HG02943 (cell line): ENCODE data around the gene ALDH4A1.
"Not testable (repeated sequence)": the region's sequence is repeated elsewhere in the genome, so short reads cannot be mapped to it uniquely, and the experiment has no call there.

ENCODE experiments used
- ATAC-seq: cut with Tn5 transposase; IDR thresholded peaks from one replicate; pipeline ENCODE4 v1.9.1; 2021; ENCODE audit warnings: mild to moderate bottlenecking, low read depth, moderate library complexity; ENCODE audit not compliant: unreplicated experiment

The ALDH4A1 gene

DNA sequence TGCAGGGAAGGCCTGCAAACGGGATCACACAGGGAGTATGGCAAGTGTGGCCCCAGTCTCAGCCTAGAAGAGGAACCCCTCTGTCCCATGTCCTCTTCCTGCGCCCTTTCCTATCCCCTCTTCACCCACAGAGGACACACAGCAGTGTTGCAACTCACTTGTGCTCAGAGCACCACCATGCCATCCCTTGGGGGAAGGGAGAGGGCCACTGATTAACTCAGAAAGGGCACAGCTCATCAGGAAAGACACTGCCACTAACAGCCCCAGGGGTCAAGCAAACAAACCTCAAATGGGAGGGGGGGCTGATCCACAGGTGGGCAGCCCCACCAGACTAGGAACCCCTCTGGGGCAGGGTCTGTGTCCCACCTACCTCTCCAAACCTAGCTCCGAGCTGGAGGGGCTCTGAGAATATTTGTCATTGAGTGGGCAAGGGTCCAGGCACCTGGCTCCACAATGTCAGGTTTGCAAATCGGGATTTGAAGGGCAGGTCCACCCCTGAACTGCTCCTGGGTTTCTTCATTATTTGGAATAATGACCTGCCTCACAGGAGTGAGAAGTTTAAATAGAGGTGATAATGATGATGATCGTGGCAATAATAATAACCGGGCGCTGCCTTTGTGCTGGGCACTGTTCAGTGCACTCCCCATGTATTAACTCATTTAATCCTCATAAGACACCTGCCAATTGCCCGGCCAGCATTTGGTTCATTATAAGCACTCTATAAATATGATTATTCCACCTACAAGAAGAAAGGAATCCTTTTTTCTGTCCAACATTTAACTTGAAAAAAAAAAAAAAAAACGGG is 1.0 kb downstream of the ALDH4A1 start:
- no peak for ATAC-seq

GRCh38 chr1:18900303-18900841 is 2.0 kb downstream of the ALDH4A1 start:
- ATAC-seq = no peak

- no peak for ATAC-seq
Observed at GRCh38 chr1:18899363-18900049, 2.8 kb downstream of the ALDH4A1 start.

DNA sequence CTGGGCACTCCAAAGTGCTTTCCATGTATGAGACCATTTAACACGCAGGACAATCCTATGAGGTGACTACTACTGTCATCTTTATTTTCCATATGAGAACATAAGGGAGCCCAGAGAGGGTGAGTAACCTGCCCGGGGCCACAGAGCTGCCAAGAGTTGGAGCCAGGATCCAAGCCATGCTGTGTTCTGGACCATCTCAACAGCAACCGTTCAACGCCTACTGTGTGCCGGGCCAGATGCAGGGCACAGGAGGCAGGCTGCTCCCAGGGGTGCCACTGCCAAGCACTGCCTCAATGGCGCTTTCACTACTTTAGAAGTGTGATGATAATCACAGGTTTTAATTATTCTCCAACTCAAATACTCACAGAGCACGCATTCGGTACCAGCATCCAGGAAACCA is 3.8 kb downstream of the ALDH4A1 start:
- no peak for ATAC-seq

DNA sequence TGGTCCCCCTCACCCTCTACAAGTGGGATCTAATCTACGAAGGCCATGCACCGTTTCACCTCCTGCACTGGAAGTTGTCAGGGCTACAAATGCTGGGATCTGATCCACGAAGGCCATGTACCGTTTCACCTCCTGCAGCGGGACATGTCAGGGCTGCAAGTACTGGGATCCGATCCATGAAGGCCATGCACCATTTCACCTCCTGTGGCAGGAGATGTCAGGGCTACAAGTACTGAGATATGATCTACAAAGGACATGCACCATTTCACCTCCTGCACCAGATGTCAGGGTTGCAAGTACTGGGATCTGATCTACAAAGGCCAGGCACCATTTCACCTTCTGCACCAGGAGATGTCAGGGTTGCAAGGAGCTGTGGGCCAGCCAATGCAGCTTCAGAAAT is 7.0 kb downstream of the ALDH4A1 start:
- ATAC-seq = no peak

DNA sequence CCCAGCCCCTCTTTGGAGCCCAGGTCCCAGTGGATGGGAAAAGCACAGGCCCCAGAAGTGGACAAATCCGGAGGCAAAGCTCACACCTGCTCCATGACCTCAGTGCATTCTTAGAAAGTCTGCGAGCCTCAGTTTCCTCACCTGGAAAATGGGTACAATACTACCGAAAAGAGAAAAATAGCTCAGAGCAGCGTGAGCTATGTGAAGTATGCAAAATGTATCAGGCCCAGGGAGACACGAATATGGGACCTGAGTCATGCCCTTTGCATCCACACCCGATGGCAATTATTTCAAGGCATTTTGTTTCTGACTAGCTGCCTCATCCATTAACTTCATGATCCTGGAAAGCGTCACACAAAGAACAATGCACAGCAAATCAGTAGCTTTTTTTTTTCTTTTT is 9.2 kb downstream of the ALDH4A1 start:
- ATAC-seq = no peak

DNA sequence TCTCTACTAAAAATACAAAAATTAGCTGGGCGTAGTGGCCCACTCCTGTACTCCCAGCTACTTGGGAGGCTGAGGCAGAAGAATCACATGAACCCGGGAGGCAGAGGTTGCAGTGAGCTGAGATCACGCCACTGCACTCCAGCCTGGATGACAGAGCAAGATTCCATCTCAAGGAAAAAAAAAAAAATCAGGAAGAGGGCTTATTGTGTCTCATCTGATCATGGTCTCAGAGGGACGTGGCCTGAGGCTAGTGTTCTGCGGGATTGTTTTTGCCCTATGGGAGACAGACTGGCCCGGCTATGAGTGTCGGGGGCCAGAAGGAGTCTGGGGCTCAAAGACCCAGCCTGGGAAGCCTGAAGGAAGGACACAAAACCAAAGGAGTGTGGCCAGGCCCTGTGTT is 10.5 kb downstream of the ALDH4A1 start:
- ATAC-seq = not testable (repeated sequence)

DNA sequence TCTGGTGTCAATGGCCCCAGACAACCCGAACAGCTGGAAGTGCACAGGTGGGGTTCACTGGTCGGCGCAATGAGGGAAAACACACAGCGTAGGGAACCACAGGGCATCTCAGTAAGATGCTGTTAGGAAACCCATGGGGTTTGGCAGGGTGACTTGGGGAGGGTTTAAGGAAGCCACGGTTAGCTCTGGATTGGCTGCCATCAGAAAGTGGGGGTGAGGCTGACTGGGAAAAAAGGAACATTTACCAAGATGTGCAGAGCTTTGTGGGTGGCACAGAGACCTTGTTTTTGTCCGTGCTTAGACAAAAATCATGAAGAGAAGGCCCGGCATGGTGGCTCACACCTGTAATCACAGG is 11.0 kb downstream of the ALDH4A1 start:
- no peak for ATAC-seq

- no peak for ATAC-seq
Observed at GRCh38 chr1:18890706-18891425, 11.5 kb downstream of the ALDH4A1 start.

DNA sequence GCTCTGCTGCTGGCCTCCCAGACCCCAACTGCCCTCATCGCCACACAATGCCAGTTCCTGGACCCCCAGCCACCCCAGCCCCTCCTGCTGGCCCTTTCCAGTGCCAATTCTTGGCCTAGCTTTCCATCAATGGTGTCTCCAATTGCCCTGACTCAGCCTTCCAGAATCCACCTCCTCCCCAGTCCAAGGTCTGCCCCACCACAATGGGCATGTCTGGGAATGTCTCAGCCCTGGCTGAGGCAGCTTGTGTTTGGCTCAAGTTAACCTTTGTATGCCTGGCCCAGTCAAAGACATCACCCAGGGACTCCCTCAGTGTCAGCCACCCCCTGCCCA is 16.4 kb downstream of the ALDH4A1 start:
- no peak for ATAC-seq

DNA sequence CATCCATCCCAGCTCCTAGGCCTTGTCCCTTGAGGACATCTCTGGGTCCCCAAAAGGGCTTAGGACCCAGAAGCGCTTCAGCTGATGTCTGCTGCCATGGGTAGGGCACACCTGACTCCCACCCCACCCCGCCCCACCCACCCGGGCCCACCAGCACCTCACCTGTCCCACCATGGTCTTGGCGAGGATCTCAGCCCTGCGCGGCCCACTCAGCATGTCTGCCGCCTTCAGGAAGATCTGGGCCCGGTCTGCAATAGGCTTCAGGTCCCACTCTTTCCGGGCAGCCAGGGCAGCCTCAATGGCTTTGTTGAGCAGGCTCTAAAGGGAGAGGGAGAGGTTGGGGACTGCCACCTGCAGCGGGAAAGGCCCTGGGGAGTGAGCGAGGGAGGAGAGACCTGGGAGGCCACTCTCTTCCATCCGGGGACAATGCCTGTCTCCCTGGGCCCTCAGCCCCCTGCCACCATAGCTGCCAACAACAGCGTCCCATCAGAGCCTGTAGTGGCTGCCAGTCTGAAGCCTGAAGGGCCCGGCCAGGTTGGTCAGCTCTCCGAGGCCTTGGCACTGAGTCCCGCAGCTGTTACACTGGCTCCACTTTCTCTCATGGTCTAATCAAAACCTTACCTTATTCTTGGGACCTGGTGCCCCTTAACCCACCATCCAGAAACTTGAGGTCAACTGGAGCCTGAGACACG is 16.9 kb downstream of the ALDH4A1 start:
- ATAC-seq = no peak

GRCh38 chr1:18884727-18885126 is 17.6 kb downstream of the ALDH4A1 start:
- no peak for ATAC-seq

DNA sequence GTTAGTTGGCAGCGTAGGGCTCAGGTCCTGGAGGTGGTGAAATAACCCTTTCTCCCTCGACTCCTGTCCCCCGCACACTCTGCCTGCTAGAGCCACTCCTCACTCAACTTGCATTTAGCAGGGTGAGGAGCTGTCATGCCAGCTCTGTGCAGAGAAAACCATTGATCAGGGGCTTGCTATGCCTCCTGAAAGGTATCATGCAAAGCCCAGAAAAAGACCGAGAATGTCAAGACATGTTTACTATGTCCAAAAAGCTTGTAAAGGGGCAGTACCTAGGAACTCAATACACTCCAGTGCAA is 18.0 kb downstream of the ALDH4A1 start:
- ATAC-seq = no peak

GRCh38 chr1:18883636-18884418 is 18.5 kb downstream of the ALDH4A1 start:
- ATAC-seq = no peak

- ATAC-seq = no peak
Observed at GRCh38 chr1:18883079-18883478, 19.3 kb downstream of the ALDH4A1 start.

DNA sequence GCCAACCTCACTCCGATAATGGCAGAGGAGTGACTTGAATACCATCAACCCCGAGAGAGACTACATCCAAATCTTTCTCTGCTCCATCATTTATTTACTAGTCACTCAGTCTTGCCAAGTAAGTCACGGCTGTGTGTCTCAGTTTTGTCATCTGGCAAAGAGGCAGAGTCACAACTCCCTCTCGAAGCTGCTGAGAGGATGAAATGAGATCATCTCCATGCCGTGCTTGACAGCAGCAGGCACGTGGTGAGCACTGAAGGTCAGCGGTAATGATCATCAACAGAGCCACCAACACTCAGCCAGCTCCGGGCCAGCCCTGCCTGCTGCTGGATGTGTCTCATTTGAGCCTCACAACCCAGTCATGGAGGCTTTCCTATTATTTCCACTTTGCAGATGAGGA is 19.9 kb downstream of the ALDH4A1 start:
- no peak for ATAC-seq

DNA sequence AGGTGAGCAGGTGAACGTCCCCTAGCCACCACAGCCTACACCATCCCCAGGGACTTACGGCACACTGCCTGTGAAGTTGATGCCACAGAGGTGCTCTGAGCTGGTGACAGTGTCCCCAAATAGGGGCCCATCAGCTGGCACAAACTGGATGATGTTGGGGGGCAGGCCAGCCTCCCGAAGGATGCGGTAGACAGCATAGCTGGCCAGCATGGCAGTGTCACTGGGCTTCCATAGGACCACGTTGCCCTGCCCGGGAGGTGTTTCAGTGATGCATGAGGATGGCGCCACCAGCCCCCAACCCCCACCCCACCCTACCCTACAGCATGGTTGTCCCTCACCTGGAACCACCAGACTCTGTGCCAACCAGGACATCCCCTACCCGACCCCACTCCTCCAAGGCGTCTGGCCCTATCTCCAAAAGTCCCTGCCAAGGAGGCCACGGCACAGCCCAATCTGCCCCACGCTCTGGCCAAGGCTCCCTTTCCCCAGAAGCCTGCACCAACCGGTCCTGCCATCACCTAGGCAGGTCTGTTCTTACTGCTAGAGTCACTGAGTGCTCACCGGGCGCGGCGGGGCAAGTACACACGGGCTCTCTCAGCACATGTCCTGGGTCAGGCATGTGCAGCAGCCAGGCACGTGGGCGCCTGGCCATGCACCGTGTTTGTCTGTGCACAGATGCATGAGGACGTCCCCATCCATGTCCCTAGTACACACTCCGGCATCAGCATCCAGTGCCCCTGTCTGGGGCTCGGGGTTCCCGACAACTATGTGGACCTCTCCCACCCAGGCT is 20.5 kb downstream of the ALDH4A1 start:
- ATAC-seq = no peak

- ATAC-seq = no peak
Observed at GRCh38 chr1:18881164-18881563, 21.2 kb downstream of the ALDH4A1 start.

DNA sequence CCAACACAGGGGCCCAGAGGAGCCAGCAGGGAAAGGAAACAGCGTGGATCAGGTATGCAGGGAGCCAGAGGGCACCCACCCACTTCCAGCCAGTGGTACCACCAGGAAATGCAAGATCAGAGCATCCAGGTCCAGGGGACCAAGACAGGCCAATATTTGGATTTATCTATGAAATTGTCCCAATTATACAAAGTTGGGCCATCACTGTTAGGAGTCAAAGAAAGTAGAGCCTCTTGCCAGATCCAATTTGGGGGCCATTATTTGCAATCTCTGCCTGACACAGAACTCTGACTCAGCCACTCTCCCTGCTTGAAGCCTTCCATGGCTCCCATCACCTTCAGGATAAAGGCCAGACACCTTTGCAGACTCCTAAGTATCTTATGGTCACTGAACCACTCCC is 21.8 kb downstream of the ALDH4A1 start:
- ATAC-seq = no peak
